ENCODE data around the gene IGF1R.

- TF ChIP-seq CTCF (IDR thresholded peaks at IDR 0.05; ENCODE audit: low read depth, low read length) (no peak), EZH2phosphoT487 (IDR thresholded peaks at IDR 0.05; ENCODE audit: low read depth) (no peak)
Observed at GRCh38 chr15:98924401-98925049, 276.2 kb downstream of the IGF1R start.
